Activated naive CD8-positive, alpha-beta T cell treated with anti-CD3 and anti-CD28 coated beads for 36 hours (primary cell): ENCODE results near the gene SYDE2. TPM values are rescaled to one million over a fixed set of nuclear protein-coding genes. Genes with fewer than 3 reads are reported as not detected.
A peak's percentile ranks its signal among the peaks of the same experiment; 100 is the strongest.
"Not testable (repeated sequence)": the region's sequence is repeated elsewhere in the genome, so short reads cannot be mapped to it uniquely, and the experiment has no call there.

Experiments
- DNase-seq: peaks from one replicate; pipeline ENCODE4 v3.0.0; 2021
- H3K27ac Mint-ChIP-seq: one replicate; pipeline ENCODE4 v1.8.0; 2022; ENCODE audit warnings: mild to moderate bottlenecking, moderate library complexity, mixed read lengths
- H3K27me3 Mint-ChIP-seq: one replicate; pipeline ENCODE4 v1.8.0; 2022; ENCODE audit warnings: mild to moderate bottlenecking, mixed read lengths
- H3K36me3 Mint-ChIP-seq: one replicate; pipeline ENCODE4 v1.8.0; 2021; ENCODE audit warnings: mild to moderate bottlenecking, mixed read lengths
- H3K4me1 Mint-ChIP-seq: one replicate; pipeline ENCODE4 v1.8.0; 2021; ENCODE audit warnings: mixed read lengths
- H3K4me3 Mint-ChIP-seq: one replicate; pipeline ENCODE4 v1.8.0; 2022; ENCODE audit warnings: mild to moderate bottlenecking, moderate library complexity, mixed read lengths
- H3K9me3 Mint-ChIP-seq: one replicate; pipeline ENCODE4 v1.8.0; 2022; ENCODE audit warnings: mixed read lengths
- total RNA-seq, 2 experiments: library from RNA; stranded (reverse); gene quantifications; one replicate each; pipeline ENCODE4 v1.2.3, GENCODE V29; 2021

The SYDE2 gene
- total RNA-seq, 2 experiments from 2014 or later, result 3.7 to 3.9 TPM

DNA sequence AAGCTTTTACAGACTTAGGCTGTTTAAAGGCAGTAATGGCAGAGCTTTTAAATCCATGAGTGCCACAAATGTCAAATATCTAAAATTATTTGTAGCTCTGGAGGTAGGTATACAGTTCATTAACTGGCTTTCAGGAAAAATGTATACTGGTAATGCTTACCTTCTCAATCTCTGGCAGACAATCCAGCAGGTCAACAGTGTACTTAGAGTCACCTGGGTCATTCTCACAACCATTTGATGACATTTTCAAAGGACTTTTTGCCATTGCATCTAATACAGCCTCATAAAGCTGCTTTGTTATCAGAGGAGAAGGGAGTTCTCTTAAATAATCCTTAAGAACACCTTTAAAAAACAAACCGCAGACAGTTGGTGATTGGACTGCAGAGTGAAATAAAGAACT is 31.9 kb downstream of the SYDE2 start:
- H3K9me3 Mint-ChIP-seq, result no peaks in the 10 kb centered on the region
- H3K27me3 Mint-ChIP-seq, result no peaks in the 10 kb centered on the region
- DNase-seq, result no peak
- peaks cover 7% of the 10 kb centered on the region for H3K36me3 Mint-ChIP-seq
- peaks cover 20% of the 10 kb centered on the region for H3K4me1 Mint-ChIP-seq
- H3K4me3 Mint-ChIP-seq, result no peak overlapping the region
- H3K27ac Mint-ChIP-seq, result no peak overlapping the region

DNA sequence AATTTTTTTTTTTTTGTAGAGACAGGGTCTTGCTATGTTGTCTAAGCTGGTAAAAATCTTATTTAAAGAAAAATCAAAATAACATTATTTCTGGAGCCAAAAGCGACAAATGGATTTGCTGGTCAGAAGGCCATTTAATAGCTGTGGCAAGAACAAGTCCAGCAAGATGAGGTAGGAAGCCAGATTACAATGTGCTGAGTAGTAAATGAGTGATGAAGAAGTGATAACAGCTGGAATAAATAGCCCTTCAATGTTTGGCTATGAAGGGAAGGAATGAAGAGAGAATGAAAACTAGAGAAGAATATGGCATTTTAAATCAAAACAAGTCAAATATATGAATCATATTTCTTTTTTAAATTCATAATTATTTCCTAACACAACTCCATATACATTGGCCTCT is 34.5 kb downstream of the SYDE2 start:
- Mint-ChIP-seq H3K27me3 (no peaks in the 10 kb centered on the region), H3K27ac (no peak overlapping the region), H3K9me3 (no peaks in the 10 kb centered on the region), H3K36me3 (peaks cover 12% of the 10 kb centered on the region), H3K4me3 (no peak overlapping the region), H3K4me1 (peaks cover 5% of the 10 kb centered on the region)
- no peak for DNase-seq

DNA sequence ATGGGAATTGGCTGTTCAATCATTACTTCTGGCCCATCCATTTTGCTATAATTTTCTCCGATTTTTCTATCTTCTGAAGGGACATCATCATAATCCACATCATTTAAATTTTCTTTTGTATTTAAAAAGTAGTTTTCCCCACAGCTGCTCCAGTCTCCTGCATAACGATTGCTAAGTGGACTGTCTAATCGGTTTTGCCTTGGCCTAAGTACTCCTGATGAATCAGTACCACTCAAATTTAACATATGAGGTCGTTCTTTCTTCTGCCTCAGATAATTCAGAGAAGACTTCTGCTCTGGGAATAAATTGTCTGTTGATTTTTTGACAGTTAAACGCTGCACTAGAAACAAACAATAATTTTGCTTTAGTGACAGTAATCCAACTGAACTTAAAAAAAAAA is 41.9 kb downstream of the SYDE2 start:
- Mint-ChIP-seq H3K4me1 (no peaks in the 10 kb centered on the region), H3K27ac (no peak overlapping the region), H3K27me3 (no peaks in the 10 kb centered on the region), H3K9me3 (no peaks in the 10 kb centered on the region), H3K36me3 (peaks cover 8% of the 10 kb centered on the region), H3K4me3 (no peak overlapping the region)
- no peak for DNase-seq

DNA sequence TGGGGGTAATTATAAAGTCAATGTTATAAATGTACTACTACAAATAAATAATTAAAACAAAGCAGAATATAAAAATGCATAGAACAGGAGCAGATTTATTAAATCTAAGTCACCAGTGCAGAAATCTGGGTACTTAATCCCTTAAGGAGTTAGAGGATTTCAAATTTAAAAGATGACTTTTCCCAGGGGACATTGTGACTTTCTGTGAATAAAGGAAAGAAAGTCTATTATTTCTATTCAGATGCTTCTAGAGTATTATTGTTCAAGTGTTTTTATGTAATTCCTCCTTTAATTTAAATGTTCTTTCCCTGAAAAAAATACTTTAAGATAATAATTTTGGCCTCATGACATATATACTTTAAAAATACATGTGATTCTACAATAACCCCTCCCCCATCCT is 43.4 kb downstream of the SYDE2 start:
- H3K4me3 Mint-ChIP-seq, result no peak overlapping the region
- no peaks in the 10 kb centered on the region for H3K27me3 Mint-ChIP-seq
- no peak overlapping the region for H3K27ac Mint-ChIP-seq
- no peaks in the 10 kb centered on the region for H3K9me3 Mint-ChIP-seq
- H3K4me1 Mint-ChIP-seq, result no peaks in the 10 kb centered on the region
- peaks cover 5% of the 10 kb centered on the region for H3K36me3 Mint-ChIP-seq
- DNase-seq, result no peak

DNA sequence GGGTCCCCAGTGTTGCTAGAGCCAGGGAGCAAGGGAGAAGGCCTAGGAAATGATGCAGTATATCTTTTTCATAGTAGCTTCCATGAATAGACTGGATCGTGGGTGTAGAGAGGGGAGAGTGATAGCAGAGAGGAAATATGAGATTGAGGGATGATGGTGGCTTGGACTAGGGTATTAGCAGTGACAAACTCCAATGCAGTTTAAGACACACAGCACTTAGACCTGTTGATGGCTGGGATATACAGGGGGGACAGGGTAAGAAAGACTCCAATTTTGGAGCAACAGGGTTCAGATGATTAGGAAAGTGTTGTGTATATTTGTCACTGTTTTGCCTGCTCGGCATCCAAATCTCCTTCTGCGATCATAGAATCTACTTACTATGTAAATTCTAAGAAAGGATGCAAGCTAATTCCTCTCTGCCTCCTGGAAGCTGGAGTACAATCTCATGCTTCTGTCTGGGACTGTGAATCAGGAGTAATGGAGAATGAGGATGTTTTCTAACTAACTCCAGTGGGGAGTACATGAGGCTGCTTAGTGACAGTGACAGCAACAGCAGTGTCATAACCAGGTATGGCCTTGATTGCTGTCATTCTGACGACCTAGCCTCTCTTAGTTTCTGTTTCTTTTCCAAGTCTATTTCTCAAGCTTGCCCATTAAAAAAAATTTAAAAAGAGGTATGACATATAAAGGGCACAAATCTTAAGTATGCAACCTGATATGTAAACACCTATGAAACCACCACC is 47.5 kb downstream of the SYDE2 start:
- H3K27ac Mint-ChIP-seq, result no peak overlapping the region
- peaks cover 15% of the 10 kb centered on the region for H3K4me1 Mint-ChIP-seq
- peaks cover 3% of the 10 kb centered on the region for H3K36me3 Mint-ChIP-seq
- H3K4me3 Mint-ChIP-seq, result no peak overlapping the region
- no peaks in the 10 kb centered on the region for H3K27me3 Mint-ChIP-seq
- H3K9me3 Mint-ChIP-seq, result no peaks in the 10 kb centered on the region
- no peak for DNase-seq

DNA sequence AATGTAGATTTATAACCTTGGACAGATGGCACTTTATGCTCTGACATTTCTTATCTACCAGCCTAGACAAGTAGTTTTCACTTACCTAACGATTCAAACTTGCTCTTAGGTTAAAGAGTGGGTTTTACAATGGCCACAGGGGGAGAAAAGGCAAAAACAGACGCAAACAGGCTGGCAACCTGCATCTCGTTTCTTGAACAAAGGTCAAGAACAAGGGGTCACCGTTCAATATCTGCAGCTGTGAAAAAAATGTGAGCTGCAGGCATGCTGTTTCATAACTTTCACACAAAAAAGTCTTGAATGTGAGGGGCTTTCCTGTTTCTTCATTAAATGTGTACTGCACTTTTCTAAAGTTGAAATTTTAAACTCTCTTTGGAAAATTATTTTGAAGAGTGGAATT is 49.4 kb downstream of the SYDE2 start:
- Mint-ChIP-seq H3K27ac (no peak overlapping the region), H3K9me3 (no peaks in the 10 kb centered on the region), H3K4me1 (peaks cover 24% of the 10 kb centered on the region), H3K4me3 (no peak overlapping the region), H3K36me3 (peaks cover 3% of the 10 kb centered on the region), H3K27me3 (no peaks in the 10 kb centered on the region)
- DNase-seq, result no peak

DNA sequence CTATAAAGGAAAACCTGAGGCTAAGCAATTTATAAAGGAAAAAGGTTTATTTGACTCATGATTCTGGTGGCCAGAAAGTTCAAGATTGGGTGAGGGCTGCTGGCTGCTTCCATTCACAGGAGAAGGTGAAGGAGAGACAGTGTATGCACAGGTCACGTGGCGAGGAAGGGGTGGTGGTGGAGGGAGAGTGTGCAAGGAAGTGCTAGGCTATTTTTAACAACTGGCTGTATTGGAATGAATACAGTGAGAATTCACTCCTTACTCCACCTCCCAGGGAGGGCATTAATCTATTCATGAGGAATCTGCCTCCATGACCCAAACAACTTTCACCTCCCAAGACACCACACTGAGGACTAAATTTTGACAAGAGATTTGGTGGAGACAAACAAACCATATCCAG is 51.0 kb downstream of the SYDE2 start:
- no peaks in the 10 kb centered on the region for H3K9me3 Mint-ChIP-seq
- no peak overlapping the region for H3K4me3 Mint-ChIP-seq
- DNase-seq, result no peak
- peaks cover 3% of the 10 kb centered on the region for H3K36me3 Mint-ChIP-seq
- no peak overlapping the region for H3K27ac Mint-ChIP-seq
- peaks cover 29% of the 10 kb centered on the region for H3K4me1 Mint-ChIP-seq
- no peaks in the 10 kb centered on the region for H3K27me3 Mint-ChIP-seq

DNA sequence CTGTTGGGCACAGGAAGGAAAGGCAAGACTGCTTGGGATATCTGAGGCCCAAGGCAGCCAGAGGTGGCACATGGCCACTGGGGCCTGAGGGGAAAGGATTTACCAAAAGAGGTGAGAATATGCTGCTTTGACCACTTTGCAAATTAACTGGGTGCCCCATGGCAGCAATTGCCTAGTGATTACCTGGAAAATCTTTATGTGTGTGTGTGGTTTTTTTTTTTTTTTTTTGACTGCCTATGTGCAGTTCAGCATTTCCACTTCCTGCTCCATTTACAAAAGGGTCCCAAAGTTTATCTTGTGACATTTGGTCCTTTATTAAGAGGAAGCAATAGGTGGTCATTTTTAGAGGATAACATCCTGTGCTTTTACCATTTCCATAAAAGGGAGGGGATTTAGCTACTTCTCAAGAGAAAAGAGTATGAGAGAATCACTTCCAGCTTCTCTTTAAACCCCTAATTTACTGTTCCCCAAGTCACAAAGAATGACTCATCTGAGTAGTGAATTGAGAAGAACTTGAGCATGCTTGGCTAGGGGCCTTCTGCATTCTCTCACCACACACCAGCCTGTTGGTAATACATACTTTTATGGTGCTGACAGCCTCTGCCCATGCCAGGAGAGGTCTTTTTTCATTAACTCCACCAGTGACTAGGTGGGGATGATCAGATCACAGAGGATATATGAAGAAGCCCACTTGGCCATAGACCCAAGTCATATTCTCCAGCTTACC is 52.1 kb downstream of the SYDE2 start:
- Mint-ChIP-seq H3K27me3 (no peaks in the 10 kb centered on the region), H3K4me1 (peaks cover 29% of the 10 kb centered on the region), H3K9me3 (no peaks in the 10 kb centered on the region), H3K27ac (peak overlapping the region; percentile 60), H3K4me3 (no peak overlapping the region), H3K36me3 (peaks cover 3% of the 10 kb centered on the region)
- DNase-seq, result peak; percentile 14

DNA sequence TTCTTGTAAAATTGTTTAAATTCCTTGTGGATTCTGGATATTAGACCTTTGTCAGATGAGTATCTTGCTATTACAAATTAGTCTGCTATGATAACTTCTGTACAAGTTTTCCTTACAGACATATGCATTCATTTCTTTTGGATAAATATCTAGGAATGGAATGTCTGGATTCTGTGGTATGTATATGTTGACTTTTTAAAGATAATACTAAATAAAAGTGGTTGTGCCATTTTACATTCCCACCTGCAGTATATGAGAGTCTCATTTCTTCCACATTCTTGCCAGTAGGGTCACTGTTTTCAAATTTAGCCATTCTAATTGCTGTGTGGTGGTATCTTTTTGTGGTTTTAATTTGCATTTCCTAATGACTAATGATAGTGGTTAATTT is 53.9 kb downstream of the SYDE2 start:
- no peak for DNase-seq
- Mint-ChIP-seq H3K4me3 (no peak overlapping the region), H3K36me3 (peaks cover 3% of the 10 kb centered on the region), H3K9me3 (no peaks in the 10 kb centered on the region), H3K27ac (no peak overlapping the region), H3K27me3 (no peaks in the 10 kb centered on the region), H3K4me1 (peaks cover 29% of the 10 kb centered on the region)

DNA sequence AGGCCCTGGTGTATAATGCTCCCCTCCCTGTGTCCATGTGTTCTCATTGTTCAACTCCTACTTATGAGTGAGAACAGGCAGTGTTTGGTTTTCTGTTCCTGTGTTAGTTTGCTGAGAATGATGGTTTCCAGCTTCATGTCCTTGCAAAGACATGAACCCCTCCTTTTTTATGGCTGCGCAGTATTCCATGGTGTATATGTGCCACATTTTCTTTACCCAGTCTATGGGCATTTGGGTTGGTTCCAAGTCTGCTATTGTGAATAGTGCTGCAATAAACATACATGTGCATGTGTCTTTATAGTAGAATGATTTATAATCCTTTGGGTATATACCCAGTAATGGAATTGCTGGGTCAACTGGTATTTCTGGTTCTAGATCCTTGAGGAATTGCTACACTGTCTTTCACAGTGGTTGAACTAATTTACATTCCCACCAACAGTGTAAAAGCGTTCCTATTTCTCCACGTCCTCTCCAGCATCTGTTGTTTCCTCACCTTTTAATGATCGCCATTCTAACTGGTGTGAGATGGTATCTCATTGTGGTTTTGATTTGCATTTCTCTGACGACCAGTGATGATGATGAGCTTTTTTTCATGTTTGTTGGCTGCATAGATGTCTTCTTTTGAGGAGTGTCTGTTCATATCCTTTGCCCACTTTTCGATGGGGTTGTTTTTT is 54.4 kb downstream of the SYDE2 start:
- H3K27me3 Mint-ChIP-seq, H3K36me3 Mint-ChIP-seq, DNase-seq, H3K9me3 Mint-ChIP-seq, H3K27ac Mint-ChIP-seq, H3K4me3 Mint-ChIP-seq: not testable (repeated sequence)
- H3K4me1 Mint-ChIP-seq, result peaks cover 29% of the 10 kb centered on the region

DNA sequence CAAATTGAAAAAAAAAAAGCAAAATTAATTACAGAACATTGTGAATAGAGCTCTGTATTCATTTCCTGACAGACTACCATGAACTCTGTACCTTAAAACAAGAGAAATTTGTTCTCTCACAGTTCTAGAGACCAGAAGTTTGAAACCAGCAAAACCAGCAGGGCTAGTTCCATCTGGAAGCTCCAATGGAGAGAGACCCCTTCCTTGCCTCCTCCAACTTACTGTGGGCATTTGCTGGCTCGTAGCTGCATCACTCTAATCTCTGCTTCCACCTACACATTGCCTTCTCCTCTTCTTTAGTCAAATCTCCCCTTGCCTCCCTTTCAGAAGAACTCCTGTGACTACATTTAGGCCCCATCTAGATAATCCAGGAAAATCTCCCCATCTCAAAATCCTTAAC is 56.5 kb downstream of the SYDE2 start:
- Mint-ChIP-seq H3K36me3 (no peaks in the 10 kb centered on the region), H3K4me1 (peaks cover 24% of the 10 kb centered on the region), H3K4me3 (no peak overlapping the region), H3K9me3 (no peaks in the 10 kb centered on the region), H3K27ac (no peak overlapping the region), H3K27me3 (no peaks in the 10 kb centered on the region)
- DNase-seq, result no peak

DNA sequence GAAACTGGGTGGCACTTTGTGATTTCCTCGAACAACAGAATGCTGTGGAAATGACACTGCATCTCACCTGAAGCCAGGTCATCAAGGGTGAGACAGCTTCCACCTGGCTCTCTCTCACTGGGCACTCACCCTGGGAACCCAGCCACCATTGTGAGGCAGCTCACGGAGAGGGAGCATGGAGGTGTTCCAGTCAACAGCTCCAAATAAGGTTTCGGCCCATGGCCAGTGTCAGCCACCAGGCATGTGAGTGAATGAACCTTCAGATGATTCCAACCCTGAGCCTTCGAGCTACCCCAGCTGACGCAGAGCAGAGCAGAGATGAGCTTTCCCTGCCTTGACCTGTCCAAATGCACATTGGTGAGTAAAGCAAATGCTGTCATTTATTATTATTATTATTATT is 58.1 kb downstream of the SYDE2 start:
- Mint-ChIP-seq H3K27ac (no peak overlapping the region), H3K36me3 (no peaks in the 10 kb centered on the region), H3K4me3 (no peak overlapping the region), H3K9me3 (no peaks in the 10 kb centered on the region), H3K4me1 (peaks cover 11% of the 10 kb centered on the region), H3K27me3 (no peaks in the 10 kb centered on the region)
- no peak for DNase-seq

DNA sequence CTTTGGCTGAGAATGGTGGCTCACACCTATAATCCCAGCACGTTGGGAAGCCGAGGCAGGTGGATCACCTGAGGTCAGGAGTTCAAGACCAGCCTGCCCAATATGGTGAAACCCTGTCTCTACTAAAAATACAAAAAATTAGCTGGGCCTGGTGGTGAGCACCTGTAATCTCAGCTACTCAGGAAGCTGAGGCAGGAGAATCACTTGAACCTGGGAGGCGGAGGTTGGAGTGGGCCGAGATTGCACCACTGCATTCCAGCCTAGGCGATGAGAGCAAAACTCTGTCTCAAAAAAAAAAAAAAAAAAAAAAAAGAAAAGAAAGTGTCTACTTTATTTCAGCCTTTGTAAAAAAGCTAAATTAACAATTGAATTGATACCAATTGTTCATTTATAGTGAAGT is 62.4 kb downstream of the SYDE2 start:
- H3K4me3 Mint-ChIP-seq, H3K4me1 Mint-ChIP-seq, DNase-seq, H3K27me3 Mint-ChIP-seq, H3K27ac Mint-ChIP-seq, H3K9me3 Mint-ChIP-seq, H3K36me3 Mint-ChIP-seq: not testable (repeated sequence)

DNA sequence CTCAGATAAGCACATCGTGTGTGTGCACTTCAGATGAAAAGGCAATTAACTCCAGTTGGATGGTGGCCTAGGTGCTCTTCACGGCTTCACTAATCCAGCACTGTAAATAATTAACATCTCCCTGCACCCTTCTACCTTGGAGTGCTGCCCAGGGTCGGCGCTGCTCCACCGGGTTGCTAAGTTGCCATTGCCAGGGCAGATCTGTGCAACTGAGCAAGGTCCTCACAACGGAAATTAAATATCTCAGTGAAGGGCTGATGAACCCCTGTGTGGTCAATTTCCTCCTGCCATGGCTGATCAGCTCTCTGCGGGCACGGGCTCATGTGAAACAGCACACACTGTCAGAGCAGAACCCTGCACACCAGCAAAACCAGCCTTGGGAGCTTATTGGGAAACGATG is 63.2 kb downstream of the SYDE2 start:
- DNase-seq, result no peak
- Mint-ChIP-seq H3K9me3 (no peaks in the 10 kb centered on the region), H3K4me3 (no peak overlapping the region), H3K4me1 (no peaks in the 10 kb centered on the region), H3K27me3 (no peaks in the 10 kb centered on the region), H3K27ac (no peak overlapping the region), H3K36me3 (no peaks in the 10 kb centered on the region)

DNA sequence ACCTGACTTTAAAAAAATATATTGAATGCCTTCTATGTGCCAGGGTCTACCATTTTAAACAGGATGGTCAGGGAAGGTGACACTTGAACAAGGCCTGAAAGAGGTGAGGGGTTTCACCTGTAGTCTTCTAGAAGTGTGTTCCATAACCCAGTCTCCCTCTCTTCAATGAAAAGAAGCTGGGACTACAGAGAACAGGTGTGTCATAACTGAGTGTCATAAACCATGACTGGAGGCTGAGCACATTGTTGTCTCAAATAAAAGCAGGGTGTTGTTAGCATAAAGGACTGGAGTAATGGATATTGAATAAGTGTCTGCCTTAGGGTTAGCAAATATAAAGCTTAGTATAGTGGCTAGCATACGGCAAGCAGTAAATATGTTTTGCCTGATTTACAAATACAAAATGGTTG is 65.4 kb downstream of the SYDE2 start:
- Mint-ChIP-seq H3K9me3 (no peaks in the 10 kb centered on the region), H3K27me3 (no peaks in the 10 kb centered on the region), H3K36me3 (no peaks in the 10 kb centered on the region), H3K27ac (no peak overlapping the region), H3K4me1 (no peaks in the 10 kb centered on the region), H3K4me3 (no peak overlapping the region)
- no peak for DNase-seq
